Activated CD4-positive, alpha-beta T cell treated with anti-CD3 and anti-CD28 coated beads, Interleukin-2, Interleukin-6, amounts not matched to agents 100 ng/mL and 50 ng/mL, durations not matched to agents 16 hours and 8 hours (primary cell): ENCODE measurements around the gene LIM2.
"Not testable (repeated sequence)": the region's sequence is repeated elsewhere in the genome, so short reads cannot be mapped to it uniquely, and the experiment has no call there.

Experiments used
- DNase-seq: peaks from one replicate; pipeline ENCODE4 v3.0.0-alpha.2; 2020

Gene LIM2, protein sequence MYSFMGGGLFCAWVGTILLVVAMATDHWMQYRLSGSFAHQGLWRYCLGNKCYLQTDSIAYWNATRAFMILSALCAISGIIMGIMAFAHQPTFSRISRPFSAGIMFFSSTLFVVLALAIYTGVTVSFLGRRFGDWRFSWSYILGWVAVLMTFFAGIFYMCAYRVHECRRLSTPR

DNA sequence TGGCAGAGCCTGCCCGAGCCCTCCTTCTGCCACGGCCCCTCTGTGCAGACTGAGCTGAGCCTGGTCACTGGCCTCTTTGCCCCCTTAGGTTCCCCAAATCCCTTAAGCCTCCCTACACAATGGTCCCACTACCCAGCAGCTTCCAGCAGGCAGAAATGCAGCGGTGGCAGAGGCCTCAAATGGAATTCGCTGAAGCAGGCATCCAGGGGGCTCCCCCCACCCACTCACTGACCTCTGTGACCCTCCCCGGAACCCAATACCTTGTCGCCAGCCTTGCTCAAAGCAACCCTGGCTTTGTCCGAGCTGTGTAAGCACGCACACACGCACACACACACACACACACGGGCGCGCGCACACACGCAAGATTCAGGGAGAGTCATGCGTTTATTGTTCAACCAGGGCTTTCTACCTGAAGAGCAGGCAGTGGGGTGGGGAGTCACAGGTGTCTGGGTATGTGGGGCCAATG, at the start of gene LIM2:
TSS of gene LIM2 (minus strand) at position 51 of the 466 bp plus-strand sequence. CDS start 531 bp downstream, outside the sequence.
- DNase-seq, result no peak

- DNase-seq, result no peak
Observed at GRCh38 chr19:51434456-51434855, 46.7 kb upstream of the LIM2 start.

- DNase-seq, result no peak
Observed at GRCh38 chr19:51433043-51433442, 45.3 kb upstream of the LIM2 start.

- DNase-seq, result no peak
Observed at GRCh38 chr19:51431124-51431523, 43.4 kb upstream of the LIM2 start.

DNA sequence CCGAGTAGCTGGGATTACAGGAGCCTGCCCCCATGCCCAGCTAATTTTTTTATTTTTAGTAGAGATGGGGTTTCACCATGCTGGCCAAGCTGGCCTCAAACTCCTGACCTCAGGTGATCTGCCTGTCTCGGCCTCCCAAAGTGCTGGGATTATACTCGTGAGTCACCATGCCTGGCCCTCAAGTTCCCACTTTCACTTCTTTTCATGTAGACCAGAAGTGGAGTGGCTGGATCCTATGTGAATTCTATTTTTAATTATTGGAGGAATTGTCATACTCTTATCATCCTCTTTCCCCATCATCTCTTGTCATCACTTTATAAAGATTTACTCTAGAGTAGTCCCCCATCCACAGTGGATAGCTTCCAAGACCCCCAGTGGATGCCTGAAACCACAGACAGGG, 42.4 kb upstream of the LIM2 start:
- no peak for DNase-seq

DNA sequence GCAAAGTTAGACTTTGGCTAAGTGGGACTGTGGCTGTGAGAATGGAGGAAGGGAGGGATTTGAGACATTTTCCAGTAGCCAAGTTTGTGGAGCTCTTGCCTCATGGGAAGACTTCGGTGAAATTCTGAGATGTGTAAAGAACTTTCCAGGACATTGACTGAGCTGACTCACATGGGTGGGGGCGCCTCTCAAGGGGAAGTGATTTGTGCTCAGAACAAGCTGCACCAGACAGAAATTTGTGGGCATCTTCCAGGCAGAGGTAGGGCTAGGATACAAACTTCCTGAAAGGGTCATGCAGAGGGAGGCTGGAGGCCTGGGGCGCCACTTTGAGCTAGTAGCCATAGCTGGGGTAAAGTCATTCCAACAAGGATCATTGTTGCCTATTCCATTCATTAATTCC, 39.4 kb upstream of the LIM2 start:
- no peak for DNase-seq

DNA sequence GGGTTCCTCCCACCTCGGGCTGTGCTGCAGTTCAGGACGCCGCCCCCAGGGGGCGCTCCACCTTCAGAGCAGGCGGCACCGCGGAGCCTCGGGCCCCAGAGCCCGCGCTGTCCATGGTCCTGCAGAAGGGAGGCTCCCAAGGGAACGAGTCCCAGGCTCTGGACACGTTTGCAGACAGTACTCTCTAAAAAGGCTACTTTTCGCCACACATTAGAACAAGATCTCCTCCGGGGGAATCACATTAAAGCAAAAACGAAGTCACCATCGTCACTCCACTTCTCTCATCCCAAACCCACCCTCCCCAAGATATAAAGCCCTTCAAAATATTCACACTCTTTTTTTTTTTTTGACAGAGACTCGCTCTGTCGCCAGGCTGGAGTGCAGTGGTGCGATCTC, 34.3 kb upstream of the LIM2 start:
- peak; percentile 93 for DNase-seq

GRCh38 chr19:51421229-51422052, 33.7 kb upstream of the LIM2 start:
- no peak for DNase-seq

GRCh38 chr19:51420511-51420910, 32.7 kb upstream of the LIM2 start:
- DNase-seq, result not testable (repeated sequence)

DNA sequence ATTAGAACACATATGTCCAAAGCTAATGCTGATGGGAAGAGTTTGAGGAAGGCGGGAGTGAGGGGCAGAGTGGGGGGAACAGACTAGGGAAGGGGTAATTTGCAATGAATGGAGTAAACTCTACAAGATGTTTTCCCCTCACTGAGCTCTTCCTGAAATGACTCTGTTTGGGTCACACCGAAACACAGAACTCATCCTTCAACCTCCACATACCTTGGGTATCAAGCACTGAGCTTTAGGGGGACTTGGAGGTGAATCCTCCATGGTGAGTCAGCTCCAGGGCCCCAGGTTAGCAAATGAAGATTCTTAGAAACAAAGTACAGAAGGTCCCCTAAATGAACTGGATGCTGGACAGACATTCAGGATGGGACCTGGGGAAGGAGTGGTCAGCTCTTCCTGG, 30.9 kb upstream of the LIM2 start:
- DNase-seq, result no peak

GRCh38 chr19:51417810-51418157, 30.0 kb upstream of the LIM2 start:
- DNase-seq, result no peak

- DNase-seq, result peak; percentile 45
Observed at GRCh38 chr19:51417107-51417809, 29.5 kb upstream of the LIM2 start, which contains the start of gene SIGLEC10. Gene SIGLEC10, minus strand, starts transcription at chr19:51417642. Its CDS starts 61 bp downstream, at chr19:51417581.

DNA sequence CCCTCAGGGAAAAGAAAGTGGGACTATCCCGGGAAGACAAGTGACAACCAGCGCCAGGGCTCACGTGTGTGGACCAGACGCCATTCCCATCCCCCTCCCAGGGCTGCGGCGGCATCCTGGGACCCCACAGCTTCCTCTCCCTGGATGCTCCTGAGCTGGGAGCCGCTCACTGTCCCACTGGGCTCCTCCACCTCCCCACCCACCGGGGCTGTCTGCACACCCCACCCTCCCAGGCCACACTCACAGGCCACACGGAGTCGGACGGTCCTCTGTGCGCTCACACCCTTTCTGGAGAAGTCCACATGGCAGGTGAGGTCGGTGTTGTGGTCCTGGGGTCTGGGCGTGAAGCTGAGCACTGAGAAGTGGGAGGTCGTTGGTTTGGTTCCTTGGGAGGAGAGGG, 28.6 kb upstream of the LIM2 start:
- not testable (repeated sequence) for DNase-seq

GRCh38 chr19:51415187-51415586, 27.4 kb upstream of the LIM2 start:
- DNase-seq, result no peak

DNA sequence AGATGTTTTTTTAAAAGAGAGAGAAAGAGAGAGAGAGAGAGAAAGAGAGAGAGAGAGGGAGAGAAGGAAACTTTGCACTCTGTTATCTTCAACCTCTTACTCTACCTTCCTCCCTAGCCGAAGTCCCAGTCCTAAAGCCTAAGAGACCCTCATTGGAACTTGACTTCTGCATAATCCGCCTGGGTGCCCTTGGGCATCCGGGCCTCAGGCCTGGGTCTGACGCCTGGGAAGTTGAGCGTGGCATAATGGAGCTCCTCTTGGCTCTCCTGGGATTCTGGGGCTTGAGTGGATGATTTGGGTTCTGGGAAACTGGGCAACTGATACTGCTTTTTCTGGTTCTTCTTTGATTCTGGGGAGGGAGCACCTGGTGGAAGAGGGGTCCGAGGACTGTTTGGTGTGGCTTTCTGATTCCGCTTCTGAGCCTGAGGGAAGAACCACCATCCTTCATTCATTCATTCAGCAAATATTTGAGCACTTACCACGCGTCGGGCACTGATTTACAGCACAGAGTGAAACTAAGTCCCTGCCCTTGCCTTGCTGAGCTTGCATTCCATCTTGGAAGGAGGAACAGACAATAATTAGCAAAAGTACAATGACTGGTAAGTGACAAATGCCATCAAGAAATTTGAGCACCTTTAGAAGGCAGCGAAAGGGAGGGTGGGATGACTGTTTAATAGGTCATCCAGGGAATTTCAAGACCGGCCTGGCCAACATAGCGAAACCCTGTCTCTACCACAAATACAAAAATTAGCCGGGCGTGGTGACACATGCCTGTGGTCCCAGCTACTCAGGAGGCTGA, 23.4 kb upstream of the LIM2 start:
- DNase-seq, result no peak

GRCh38 chr19:51407511-51408131, 19.8 kb upstream of the LIM2 start:
- DNase-seq, result peak; percentile 32

DNA sequence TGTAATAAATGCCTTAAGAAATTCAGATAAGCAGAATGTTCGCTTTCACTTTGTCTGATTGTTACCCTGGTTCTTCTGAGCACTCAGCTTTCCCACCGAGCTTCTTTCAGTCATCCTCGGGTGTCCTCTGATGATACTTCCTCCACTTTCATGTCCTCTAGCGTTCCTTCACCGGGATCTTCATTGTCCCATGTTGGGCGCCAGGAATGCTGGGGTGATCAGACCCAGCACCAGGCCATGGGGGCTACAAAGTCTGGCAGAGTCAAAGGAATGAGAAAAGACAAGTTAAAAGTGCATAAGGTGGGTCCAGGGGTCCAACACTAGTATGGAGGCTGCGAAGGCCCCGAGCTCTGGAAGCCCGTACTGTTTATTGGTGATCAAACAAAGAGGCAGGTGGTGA, 14.3 kb upstream of the LIM2 start:
- DNase-seq, result no peak

DNA sequence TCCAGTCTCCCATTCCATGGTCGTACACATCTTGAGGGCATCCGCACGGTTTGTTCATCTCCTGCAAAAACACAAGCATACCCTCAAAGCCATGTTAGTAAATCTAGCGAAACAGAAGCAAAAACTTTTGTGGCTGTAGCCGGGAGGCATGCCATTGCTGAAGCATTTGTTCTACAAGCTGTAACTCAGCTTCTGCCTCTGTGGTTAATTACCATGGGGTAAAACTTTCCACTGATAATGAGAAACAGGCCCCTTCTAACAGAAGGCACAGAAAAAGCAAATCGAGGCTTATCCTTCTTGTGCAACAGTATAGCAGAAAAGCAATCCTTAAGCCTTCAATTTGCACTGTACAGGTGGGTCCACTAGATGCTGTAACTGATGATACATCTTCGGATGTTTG, 12.2 kb upstream of the LIM2 start:
- not testable (repeated sequence) for DNase-seq

GRCh38 chr19:51399231-51399630, 11.5 kb upstream of the LIM2 start:
- DNase-seq, result no peak

GRCh38 chr19:51398096-51398704, 10.4 kb upstream of the LIM2 start:
- peak; percentile 57 for DNase-seq

DNA sequence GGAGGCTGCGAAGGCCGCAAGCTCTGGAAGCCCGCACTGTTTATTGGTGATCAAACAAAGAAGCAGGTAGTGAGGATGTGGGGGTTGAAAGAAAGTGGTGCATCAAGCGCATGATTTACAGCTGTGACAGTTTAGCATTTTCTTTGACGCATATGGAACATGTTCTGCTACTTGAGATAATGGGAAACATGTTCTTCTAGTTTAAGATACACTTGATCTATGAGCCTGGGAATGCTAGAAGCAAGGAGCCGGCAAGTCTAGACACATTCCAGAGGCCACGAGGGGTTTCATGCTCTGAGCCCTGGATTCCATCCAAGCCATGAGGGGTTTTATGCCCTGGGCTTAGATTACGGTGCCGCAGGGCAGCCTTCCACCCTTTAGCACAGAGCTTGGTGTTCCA, 9.7 kb upstream of the LIM2 start:
- DNase-seq, result not testable (repeated sequence)

DNA sequence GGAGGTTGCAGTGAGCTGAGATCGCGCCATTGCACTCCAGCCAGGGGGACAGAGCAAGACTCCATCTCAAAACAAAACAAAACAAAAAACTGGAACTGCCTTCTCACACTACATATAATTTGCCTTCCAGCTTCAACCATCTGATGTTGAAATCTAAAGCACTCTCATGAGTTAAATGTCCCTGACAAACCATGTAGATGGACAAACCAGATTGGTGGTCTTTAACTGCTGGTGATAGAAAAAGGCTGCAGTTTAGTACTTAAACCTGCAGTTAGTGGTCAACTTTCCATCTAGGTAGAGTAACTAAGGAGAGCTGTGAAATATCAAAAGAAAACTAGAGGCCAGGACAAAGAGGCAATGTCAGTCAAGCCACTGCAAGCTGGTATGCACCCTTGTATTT, 8.4 kb upstream of the LIM2 start:
- DNase-seq, result no peak
